B cell (primary cell): ENCODE measurements around the gene MALRD1. TPM values are rescaled to one million over a fixed set of nuclear protein-coding genes. Genes with fewer than 3 reads are reported as not detected.

Experiments
- ATAC-seq: fragments of 200-7000 bp; cut with Tn5 transposase; one replicate; pipeline ENCODE4 v1.10.0; 2021; ENCODE audit warnings: low read depth, mild to moderate bottlenecking, moderate number of reproducible peaks, moderate library complexity
- CTCF ChIA-PET: fragments of 350-600 bp; sonication (Branson Sonifier 250); formaldehyde crosslinking; loops from one replicate; lab custom pipeline; 2021; ENCODE audit warnings: antibody characterized with exemption, inconsistent platforms; lab: Charles Lee
- POLR2A ChIA-PET: fragments of 350-600 bp; sonication (Branson Sonifier 250); formaldehyde crosslinking; loops from one replicate; lab custom pipeline; 2021; ENCODE audit warnings: antibody characterized with exemption; lab: Charles Lee
- DNase-seq: peaks from one replicate; pipeline ENCODE4 v3.0.0; 2013
- H2AFZ ChIP-seq: 2 replicates; pipeline ENCODE4 v1.6.1; 2012; ENCODE audit warnings: mild to moderate bottlenecking, low read depth, low read length; ENCODE audit not compliant: insufficient read depth, poor library complexity, severe bottlenecking
- H3K27ac ChIP-seq, 2 donors: 1 replicate in 1 of 2; 2 replicates in 1 of 2; pipeline ENCODE4 v1.5.1; 2012 to 2013; ENCODE audit warnings: low read length in 2 of 2, mild to moderate bottlenecking in 2 of 2, moderate library complexity in 1 of 2
- H3K27me3 ChIP-seq, 4 experiments: fragments of 200-600 bp in 1 of 4; sonication (generic) in 1 of 4; replicated peaks in 1 of 4; 1 replicate in 2 of 4; 2 replicates in 2 of 4; pipeline versions ENCODE4 v1.6.1 to v1.7.0; 2013 to 2016; ENCODE audit warnings: low read length in 3 of 4, mild to moderate bottlenecking in 2 of 4, mixed read lengths in 1 of 4, moderate library complexity in 1 of 4; ENCODE audit not compliant: insufficient read depth in 4 of 4, control insufficient read depth in 3 of 4; ENCODE audit errors: control extremely low read depth in 1 of 4
- H3K36me3 ChIP-seq, 2 experiments: replicated peaks in 1 of 2; 1 replicate in 1 of 2; 2 replicates in 1 of 2; pipeline versions ENCODE4 v1.6.1 to v1.7.1; 2013; ENCODE audit warnings: low read length in 1 of 2; ENCODE audit not compliant: insufficient read depth in 2 of 2, control insufficient read depth in 1 of 2; ENCODE audit errors: control extremely low read depth in 1 of 2, extremely low read depth in 1 of 2
- H3K4me1 ChIP-seq, 2 donors: fragments of 200-600 bp in 1 of 2; sonication (generic) in 1 of 2; 1 replicate in 1 of 2; 2 replicates in 1 of 2; pipeline versions ENCODE4 v1.5.1 to v1.6.1; 2013 to 2017; ENCODE audit warnings: low read length in 2 of 2; ENCODE audit not compliant: control insufficient read depth in 2 of 2, insufficient read depth in 2 of 2
- H3K4me2 ChIP-seq: replicated peaks from 2 replicates; pipeline ENCODE3; 2012; ENCODE audit warnings: mild to moderate bottlenecking, low read depth, low read length; ENCODE audit not compliant: poor library complexity, severe bottlenecking
- H3K4me3 ChIP-seq, 5 experiments: fragments of 200-600 bp in 1 of 5; sonication (generic) in 1 of 5; 1 replicate in 3 of 5; 2 replicates in 2 of 5; pipeline versions ENCODE4 v1.5.1 to v1.7.0; 2011 to 2016; ENCODE audit warnings: low read length in 4 of 5, mild to moderate bottlenecking in 4 of 5, low read depth in 2 of 5, control low read depth in 1 of 5, moderate library complexity in 1 of 5; ENCODE audit not compliant: insufficient read depth in 1 of 5; ENCODE audit errors: control extremely low read depth in 1 of 5, extremely low read depth in 1 of 5
- H3K79me2 ChIP-seq: fragments of 200-600 bp; sonication (generic); one replicate; pipeline ENCODE4 v1.6.0; 2016; ENCODE audit warnings: low read length; ENCODE audit not compliant: control insufficient read depth, insufficient read depth
- H3K9ac ChIP-seq: fragments of 200-600 bp; sonication (generic); 2 replicates; pipeline ENCODE4 v1.6.1; 2017; ENCODE audit warnings: mild to moderate bottlenecking, low read length, moderate library complexity
- H3K9me3 ChIP-seq, 3 donors: one replicate each; pipeline versions ENCODE4 v1.6.1 to v1.7.1; 2013; ENCODE audit warnings: low read length in 2 of 3; ENCODE audit not compliant: control insufficient read depth in 2 of 3, insufficient read depth in 1 of 3; ENCODE audit errors: control extremely low read depth in 1 of 3
- H4K20me1 ChIP-seq: 2 replicates; pipeline ENCODE4 v1.6.0; 2012; ENCODE audit warnings: mild to moderate bottlenecking, low read length; ENCODE audit not compliant: insufficient read depth, control insufficient read depth, poor library complexity, severe bottlenecking
- H3K27ac Mint-ChIP-seq: one replicate; pipeline ENCODE4 v1.8.0; 2021; ENCODE audit warnings: mixed read lengths
- H3K27me3 Mint-ChIP-seq: one replicate; pipeline ENCODE4 v1.8.0; 2021; ENCODE audit warnings: mixed read lengths
- H3K4me1 Mint-ChIP-seq: one replicate; pipeline ENCODE4 v1.8.0; 2021; ENCODE audit warnings: mixed read lengths
- H3K4me3 Mint-ChIP-seq: one replicate; pipeline ENCODE4 v1.8.0; 2021; ENCODE audit warnings: mixed read lengths
- H3K9me3 Mint-ChIP-seq: one replicate; pipeline ENCODE4 v1.8.0; 2022; ENCODE audit warnings: mixed read lengths; ENCODE audit not compliant: insufficient read depth
- EZH2 ChIP-seq: IDR thresholded peaks from 2 replicates; pipeline ENCODE4 v1.6.1; 2012; ENCODE audit warnings: borderline replicate concordance, low read depth, mild to moderate bottlenecking, moderate library complexity, low read length; ENCODE audit not compliant: insufficient read depth, poor library complexity, severe bottlenecking
- WGBS: methylation state at CpG from one replicate; pipeline ENCODE4 v1.1.5; 2013; ENCODE audit warnings: missing lambda C conversion rate; ENCODE audit not compliant: insufficient coverage; 5-methylcytosine and 5-hydroxymethylcytosine counted together
- intact Hi-C: fragments of 100-400 bp; cut with micrococcal nuclease; formaldehyde crosslinking; loops from one replicate; pipeline ENCODE4 v1.10.0; 2022
- polyA plus RNA-seq: library from polyadenylated mRNA; depleted of rRNA; stranded (reverse); fragments of >200 nt; gene quantifications from 2 replicates; pipeline ENCODE4 v1.2.3, GENCODE V29; 2012
- total RNA-seq, 2 donors: library from RNA; stranded (reverse); fragments of 120-200 nt in 1 of 2; gene quantifications; 1 replicate in 1 of 2; 2 replicates in 1 of 2; pipeline versions ENCODE4 v1.2.3 to v1.2.4, GENCODE V29; 2013 to 2022
- TF ChIP-seq, protein P1 (sequence below): fragments of 200-600 bp; IDR thresholded peaks from one replicate; pipeline ENCODE4 v1.8.0; 2022; ENCODE audit warnings: antibody characterized with exemption, mild to moderate bottlenecking

The MALRD1 gene
- total and polyA plus RNA-seq, 2 donors (not counting 1 experiment from before 2014, with no cell fraction given): not detected

GRCh38 chr10:19014498-19014897, 34.1 kb upstream of the MALRD1 start:
- Histone ChIP-seq H3K27me3 (no peaks in the 10 kb centered on the region), H3K9ac (no peak overlapping the region), H3K4me3 (no peak overlapping the region), H4K20me1 (no peaks in the 10 kb centered on the region), H3K79me2 (no peaks in the 10 kb centered on the region), H2AFZ (no peak overlapping the region), H3K27ac (no peak overlapping the region), H3K4me1 (no peaks in the 10 kb centered on the region), H3K4me2 (no peak overlapping the region), H3K36me3 (no peaks in the 10 kb centered on the region), H3K9me3 (peaks cover 0 to 2% (median 0%) of the 10 kb centered on the region in 3 donors)
- ChIA-PET CTCF (no interaction called here), POLR2A (no interaction called here)
- Mint-ChIP-seq H3K9me3 (peaks cover 4% of the 10 kb centered on the region), H3K4me1 (no peaks in the 10 kb centered on the region), H3K27ac (no peak overlapping the region), H3K4me3 (no peak overlapping the region), H3K27me3 (no peaks in the 10 kb centered on the region)
- DNase-seq (no peak), ATAC-seq (no peak)
- intact Hi-C loops: no loop called here
- no peak for TF ChIP-seq EZH2
- TF ChIP-seq, protein P1, sequence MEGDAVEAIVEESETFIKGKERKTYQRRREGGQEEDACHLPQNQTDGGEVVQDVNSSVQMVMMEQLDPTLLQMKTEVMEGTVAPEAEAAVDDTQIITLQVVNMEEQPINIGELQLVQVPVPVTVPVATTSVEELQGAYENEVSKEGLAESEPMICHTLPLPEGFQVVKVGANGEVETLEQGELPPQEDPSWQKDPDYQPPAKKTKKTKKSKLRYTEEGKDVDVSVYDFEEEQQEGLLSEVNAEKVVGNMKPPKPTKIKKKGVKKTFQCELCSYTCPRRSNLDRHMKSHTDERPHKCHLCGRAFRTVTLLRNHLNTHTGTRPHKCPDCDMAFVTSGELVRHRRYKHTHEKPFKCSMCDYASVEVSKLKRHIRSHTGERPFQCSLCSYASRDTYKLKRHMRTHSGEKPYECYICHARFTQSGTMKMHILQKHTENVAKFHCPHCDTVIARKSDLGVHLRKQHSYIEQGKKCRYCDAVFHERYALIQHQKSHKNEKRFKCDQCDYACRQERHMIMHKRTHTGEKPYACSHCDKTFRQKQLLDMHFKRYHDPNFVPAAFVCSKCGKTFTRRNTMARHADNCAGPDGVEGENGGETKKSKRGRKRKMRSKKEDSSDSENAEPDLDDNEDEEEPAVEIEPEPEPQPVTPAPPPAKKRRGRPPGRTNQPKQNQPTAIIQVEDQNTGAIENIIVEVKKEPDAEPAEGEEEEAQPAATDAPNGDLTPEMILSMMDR: no peak

- Mint-ChIP-seq H3K27ac (no peak overlapping the region), H3K27me3 (no peaks in the 10 kb centered on the region), H3K4me1 (no peaks in the 10 kb centered on the region), H3K4me3 (no peak overlapping the region), H3K9me3 (peaks cover 4% of the 10 kb centered on the region)
- Histone ChIP-seq H3K27ac (no peak overlapping the region), H3K9me3 (no peaks in the 10 kb centered on the region), H4K20me1 (no peaks in the 10 kb centered on the region), H2AFZ (no peak overlapping the region), H3K4me1 (no peaks in the 10 kb centered on the region), H3K9ac (no peak overlapping the region), H3K36me3 (no peaks in the 10 kb centered on the region), H3K79me2 (no peaks in the 10 kb centered on the region), H3K27me3 (no peaks in the 10 kb centered on the region), H3K4me2 (no peak overlapping the region), H3K4me3 (no peak overlapping the region)
- intact Hi-C loops: no loop called here
- DNase-seq (no peak), ATAC-seq (no peak)
- no peak for TF ChIP-seq EZH2
- TF ChIP-seq, protein P1: no peak
- POLR2A ChIA-PET: no interaction called here
- 81% methylated on average over 5 of the region's 7 CpGs for WGBS
- CTCF ChIA-PET: no interaction called here
Observed at GRCh38 chr10:19017116-19017890, 31.3 kb upstream of the MALRD1 start.
